Nephron (organoid): ENCODE measurements around the gene SERINC5.
"Not testable (repeated sequence)": the region's sequence is repeated elsewhere in the genome, so short reads cannot be mapped to it uniquely, and the experiment has no call there.

Experiments used
- H3K27ac Mint-ChIP-seq, 3 experiments: 2 replicates each; pipeline ENCODE4 v1.8.0; 2020; ENCODE audit warnings: mixed read lengths in 3 of 3, mild to moderate bottlenecking in 2 of 3, moderate library complexity in 1 of 3
- H3K27me3 Mint-ChIP-seq: 2 replicates; pipeline ENCODE4 v1.8.0; 2021; ENCODE audit warnings: low read depth, mild to moderate bottlenecking, moderate library complexity, mixed read lengths
- H3K36me3 Mint-ChIP-seq: 2 replicates; pipeline ENCODE4 v1.8.0; 2020; ENCODE audit warnings: low read depth, mixed read lengths
- H3K4me1 Mint-ChIP-seq: 2 replicates; pipeline ENCODE4 v1.8.0; 2020; ENCODE audit warnings: mixed read lengths
- H3K4me3 Mint-ChIP-seq, 3 experiments: 2 replicates each; pipeline ENCODE4 v1.8.0; 2020; ENCODE audit warnings: mild to moderate bottlenecking in 3 of 3, mixed read lengths in 3 of 3, moderate library complexity in 2 of 3
- H3K9me3 Mint-ChIP-seq: 2 replicates; pipeline ENCODE4 v1.8.0; 2020; ENCODE audit warnings: mixed read lengths
- TF ChIP-seq, protein P1 (sequence below), 3 experiments: fragments of 200-600 bp; sonication (generic); IDR thresholded peaks; one replicate each; pipeline ENCODE4 v1.5.0; 2021; ENCODE audit warnings: antibody characterized with exemption in 3 of 3; ENCODE audit not compliant: unreplicated experiment in 3 of 3

Gene SERINC5

DNA sequence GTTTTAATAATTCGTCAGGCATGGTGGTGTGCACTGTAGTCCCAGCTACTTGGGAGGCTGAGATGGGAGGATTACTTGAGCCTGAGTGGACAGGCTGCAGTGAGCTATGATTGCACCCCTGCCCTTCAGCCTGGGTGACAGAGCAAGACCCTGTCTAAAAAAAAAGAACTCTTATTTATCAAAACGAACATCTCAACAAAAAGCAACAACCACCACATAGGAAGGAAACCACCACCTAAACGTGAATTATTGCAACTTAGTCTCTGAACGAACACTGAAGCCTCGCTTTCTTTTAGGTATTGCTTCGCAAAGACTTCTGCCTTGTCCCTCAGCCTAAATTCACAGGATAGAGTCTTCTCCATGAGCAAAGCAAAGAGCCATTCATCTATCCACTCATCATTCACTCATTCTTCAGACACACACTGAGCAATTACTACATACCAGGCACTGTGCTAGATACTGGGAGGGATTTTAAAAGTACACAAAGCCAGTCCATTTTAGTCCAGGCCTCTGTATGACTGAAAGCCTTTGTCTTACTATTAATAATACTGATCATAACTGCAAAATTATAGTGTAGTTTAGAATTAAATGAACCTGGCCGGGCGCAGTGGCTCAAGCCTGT, 163.3 kb downstream of the SERINC5 start:
- Mint-ChIP-seq H3K4me1 (peaks cover 27% of the 10 kb centered on the region), H3K27me3 (peaks cover 9% of the 10 kb centered on the region), H3K27ac (peak overlapping the region; percentile 76 to 99 (median 98)), H3K36me3 (no peaks in the 10 kb centered on the region), H3K9me3 (no peaks in the 10 kb centered on the region), H3K4me3 (no peak overlapping the region)
- TF ChIP-seq, protein P1, sequence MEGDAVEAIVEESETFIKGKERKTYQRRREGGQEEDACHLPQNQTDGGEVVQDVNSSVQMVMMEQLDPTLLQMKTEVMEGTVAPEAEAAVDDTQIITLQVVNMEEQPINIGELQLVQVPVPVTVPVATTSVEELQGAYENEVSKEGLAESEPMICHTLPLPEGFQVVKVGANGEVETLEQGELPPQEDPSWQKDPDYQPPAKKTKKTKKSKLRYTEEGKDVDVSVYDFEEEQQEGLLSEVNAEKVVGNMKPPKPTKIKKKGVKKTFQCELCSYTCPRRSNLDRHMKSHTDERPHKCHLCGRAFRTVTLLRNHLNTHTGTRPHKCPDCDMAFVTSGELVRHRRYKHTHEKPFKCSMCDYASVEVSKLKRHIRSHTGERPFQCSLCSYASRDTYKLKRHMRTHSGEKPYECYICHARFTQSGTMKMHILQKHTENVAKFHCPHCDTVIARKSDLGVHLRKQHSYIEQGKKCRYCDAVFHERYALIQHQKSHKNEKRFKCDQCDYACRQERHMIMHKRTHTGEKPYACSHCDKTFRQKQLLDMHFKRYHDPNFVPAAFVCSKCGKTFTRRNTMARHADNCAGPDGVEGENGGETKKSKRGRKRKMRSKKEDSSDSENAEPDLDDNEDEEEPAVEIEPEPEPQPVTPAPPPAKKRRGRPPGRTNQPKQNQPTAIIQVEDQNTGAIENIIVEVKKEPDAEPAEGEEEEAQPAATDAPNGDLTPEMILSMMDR (IDR thresholded peaks at IDR 0.05; ENCODE audit: unreplicated experiment in 3 of 3) = no peak

DNA sequence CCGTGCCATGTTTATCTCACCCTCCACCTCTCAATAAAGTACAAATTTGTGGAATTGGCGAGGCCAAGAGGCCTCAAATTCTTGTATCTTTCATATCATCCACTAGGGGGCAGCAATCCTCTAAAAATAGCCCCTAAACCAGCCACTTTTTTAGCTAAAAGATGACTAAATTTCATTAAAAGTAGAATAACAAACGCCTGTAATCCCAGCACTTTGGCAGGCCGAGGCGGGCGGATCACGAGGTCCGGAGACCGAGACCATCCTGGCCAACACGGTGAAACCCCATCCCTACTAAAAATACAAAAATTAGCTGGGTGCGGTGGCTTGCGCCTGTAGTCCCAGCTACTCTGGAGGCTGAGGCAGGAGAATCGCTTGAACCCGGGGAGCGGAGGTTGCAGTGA, 164.1 kb downstream of the SERINC5 start:
- H3K27me3 Mint-ChIP-seq, H3K36me3 Mint-ChIP-seq, H3K4me3 Mint-ChIP-seq, H3K9me3 Mint-ChIP-seq: not testable (repeated sequence)
- peaks cover 20% of the 10 kb centered on the region for H3K4me1 Mint-ChIP-seq
- H3K27ac Mint-ChIP-seq = peak overlapping the region; percentile 80 to 98 (median 82)
- TF ChIP-seq, protein P1 (IDR thresholded peaks at IDR 0.05; ENCODE audit: unreplicated experiment in 3 of 3) = peak; percentile 76 to 87 (median 77)

DNA sequence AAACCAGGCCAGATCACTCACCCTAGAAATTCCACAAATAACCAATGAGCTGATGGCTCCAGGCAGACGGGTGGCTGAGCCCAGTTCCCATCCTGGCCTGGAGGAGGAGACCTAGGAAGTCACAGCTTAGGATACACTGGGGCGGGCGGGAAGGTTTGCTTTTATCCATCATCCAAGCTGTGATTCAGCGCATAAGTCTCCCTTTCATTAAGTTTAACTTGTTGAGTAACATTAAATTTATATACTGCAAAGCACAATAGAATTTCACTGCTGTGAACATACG, 165.0 kb downstream of the SERINC5 start:
- H3K36me3 Mint-ChIP-seq = no peaks in the 10 kb centered on the region
- no peaks in the 10 kb centered on the region for H3K9me3 Mint-ChIP-seq
- H3K4me3 Mint-ChIP-seq = no peak overlapping the region
- H3K4me1 Mint-ChIP-seq = peaks cover 20% of the 10 kb centered on the region
- peaks cover 18% of the 10 kb centered on the region for H3K27me3 Mint-ChIP-seq
- no peak overlapping the region for H3K27ac Mint-ChIP-seq
- TF ChIP-seq, protein P1 (IDR thresholded peaks at IDR 0.05; ENCODE audit: unreplicated experiment in 3 of 3) = no peak

DNA sequence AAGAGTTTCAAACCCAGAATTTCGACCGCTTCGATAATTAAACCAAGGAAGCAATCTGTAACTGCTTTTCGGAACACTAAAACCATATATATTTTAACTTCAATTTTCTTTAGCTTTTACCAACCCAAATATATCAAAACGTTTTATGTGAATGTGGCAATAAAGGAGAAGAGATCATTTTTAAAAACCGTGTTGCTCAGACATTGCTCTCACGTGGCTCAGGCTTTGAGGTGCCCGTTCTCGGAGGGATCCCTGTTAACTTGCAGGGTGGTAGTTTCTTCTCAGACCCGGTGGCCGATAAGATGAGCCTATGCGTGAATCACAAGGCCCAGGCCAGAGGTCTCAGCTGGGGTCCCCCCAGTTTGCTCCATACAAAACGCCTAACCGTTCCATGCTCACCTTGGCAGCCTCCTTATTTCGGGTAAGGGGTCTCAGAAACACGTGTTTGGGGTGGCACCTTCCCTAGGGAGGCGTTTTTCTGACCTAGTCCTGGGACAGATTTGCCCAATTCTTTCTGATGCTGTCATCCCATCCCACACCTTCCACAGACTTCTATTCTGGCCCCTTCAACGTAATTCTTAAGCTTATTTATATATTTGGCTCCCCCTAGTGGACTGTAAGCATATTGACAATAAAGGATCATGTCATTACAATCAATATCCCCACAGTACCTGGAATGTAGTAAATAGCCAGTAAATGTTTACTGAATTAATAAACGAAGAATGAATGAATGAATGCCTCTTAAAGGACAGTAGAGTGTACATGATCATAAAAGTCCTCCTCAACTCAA, 172.6 kb downstream of the SERINC5 start:
- Mint-ChIP-seq H3K27me3 (peaks cover 42% of the 10 kb centered on the region), H3K9me3 (no peaks in the 10 kb centered on the region), H3K4me1 (peaks cover 16% of the 10 kb centered on the region), H3K27ac (peak overlapping the region; percentile 8 to 35 (median 9)), H3K4me3 (peak overlapping the region in 1 of 3 experiments; percentile 0), H3K36me3 (no peaks in the 10 kb centered on the region)
- TF ChIP-seq, protein P1 (IDR thresholded peaks at IDR 0.05; ENCODE audit: unreplicated experiment in 3 of 3) = peak; percentile 65 to 76 (median 67)

DNA sequence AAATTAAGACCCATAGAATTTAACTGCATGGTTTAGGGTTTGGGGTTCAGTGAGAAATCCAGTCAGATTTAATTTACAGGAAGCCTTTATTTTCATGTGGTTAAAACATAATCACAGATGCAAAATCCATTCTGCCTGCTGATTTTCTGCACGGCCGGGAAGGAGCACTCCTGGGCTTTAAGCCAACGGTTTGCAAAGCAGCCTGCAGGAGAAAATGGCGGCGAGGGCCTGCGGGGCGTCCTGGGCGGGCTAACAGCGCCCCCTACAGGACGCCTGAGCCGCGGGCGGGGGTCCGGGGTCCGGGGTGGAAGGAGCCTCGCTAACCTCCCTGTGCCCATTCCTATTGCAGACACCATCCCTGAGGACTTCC, 173.1 kb downstream of the SERINC5 start:
- Mint-ChIP-seq H3K27me3 (peaks cover 46% of the 10 kb centered on the region), H3K4me1 (peaks cover 16% of the 10 kb centered on the region), H3K27ac (peak overlapping the region; percentile 7 to 40 (median 11)), H3K9me3 (no peaks in the 10 kb centered on the region), H3K36me3 (no peaks in the 10 kb centered on the region), H3K4me3 (no peak overlapping the region)
- TF ChIP-seq, protein P1 (IDR thresholded peaks at IDR 0.05; ENCODE audit: unreplicated experiment in 3 of 3) = peak; percentile 67 to 89 (median 84)

DNA sequence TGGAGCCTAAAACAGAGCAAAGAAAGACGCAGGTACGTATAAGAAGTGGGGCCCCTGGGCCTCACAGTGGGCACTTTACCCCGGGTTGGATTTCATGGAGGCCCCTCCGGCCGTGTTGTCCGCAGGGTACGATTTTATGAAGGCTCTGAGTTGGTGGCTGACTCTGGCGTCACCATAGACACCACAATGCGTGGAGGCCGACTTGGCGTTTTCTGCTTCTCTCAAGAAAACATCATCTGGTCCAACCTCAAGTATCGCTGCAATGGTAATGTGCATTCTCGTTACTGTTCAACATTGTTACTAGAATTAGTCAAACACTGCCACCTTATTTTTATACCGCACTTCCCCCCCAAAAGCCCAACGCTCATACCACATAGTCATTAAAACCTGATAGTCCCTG, 173.6 kb downstream of the SERINC5 start:
- Mint-ChIP-seq H3K27me3 (peaks cover 48% of the 10 kb centered on the region), H3K27ac (peak overlapping the region; percentile 7 to 40 (median 11)), H3K4me1 (peaks cover 16% of the 10 kb centered on the region), H3K9me3 (no peaks in the 10 kb centered on the region), H3K36me3 (no peaks in the 10 kb centered on the region), H3K4me3 (no peak overlapping the region)
- TF ChIP-seq, protein P1 (IDR thresholded peaks at IDR 0.05; ENCODE audit: unreplicated experiment in 3 of 3) = no peak
